ENCODE results near the gene FADS1.

FADS1 gene

GRCh38 chr11:61782841-61783240 is 34.0 kb downstream of the FADS1 start:
- no peak for TF ChIP-seq CTCF (IDR thresholded peaks at IDR 0.05; ENCODE audit: low read depth, low read length)
- no peaks in the 10 kb centered on the region for H3K9me3 ChIP-seq
- H3K4me3 ChIP-seq (ENCODE audit: low read depth, low read length) = no peak overlapping the region
- no peak for DNase-seq
- H3K4me1 ChIP-seq = no peaks in the 10 kb centered on the region
- no peaks in the 10 kb centered on the region for H3K27me3 ChIP-seq
- peaks cover 2% of the 10 kb centered on the region; the same call in 1 of the 2 replicates for H3K36me3 ChIP-seq

- H3K4me1 ChIP-seq = no peaks in the 10 kb centered on the region
- no peaks in the 10 kb centered on the region for H3K36me3 ChIP-seq
- H3K9me3 ChIP-seq = no peaks in the 10 kb centered on the region
- no peak for DNase-seq
- no peaks in the 10 kb centered on the region for H3K27me3 ChIP-seq
- no peak for TF ChIP-seq CTCF (IDR thresholded peaks at IDR 0.05; ENCODE audit: low read depth, low read length)
- H3K4me3 ChIP-seq (ENCODE audit: low read depth, low read length) = no peak overlapping the region
These were observed 34.5 kb downstream of the FADS1 start for GRCh38 chr11:61782299-61782698.

GRCh38 chr11:61781585-61781984 is 35.2 kb downstream of the FADS1 start:
- Histone ChIP-seq H3K36me3 (no peaks in the 10 kb centered on the region), H3K4me3 (ENCODE audit: low read depth, low read length) (no peak overlapping the region), H3K27me3 (no peaks in the 10 kb centered on the region), H3K9me3 (no peaks in the 10 kb centered on the region), H3K4me1 (no peaks in the 10 kb centered on the region; the same call in 1 of the 2 replicates)
- no peak for TF ChIP-seq CTCF (IDR thresholded peaks at IDR 0.05; ENCODE audit: low read depth, low read length)
- DNase-seq = no peak

- no peak for DNase-seq
These were observed 36.1 kb downstream of the FADS1 start for GRCh38 chr11:61780581-61781162.

GRCh38 chr11:61779666-61780525 is 36.9 kb downstream of the FADS1 start:
- Histone ChIP-seq H3K9me3 (no peaks in the 10 kb centered on the region), H3K36me3 (no peaks in the 10 kb centered on the region), H3K4me1 (peaks cover 2% of the 10 kb centered on the region; the same call in 1 of the 2 replicates), H3K4me3 (ENCODE audit: low read depth, low read length) (no peak overlapping the region), H3K27me3 (no peaks in the 10 kb centered on the region)
- TF ChIP-seq CTCF (IDR thresholded peaks at IDR 0.05; ENCODE audit: low read depth, low read length) = no peak
- DNase-seq = no peak

More at GRCh38 chr11:61780581-61781162, 36.1 kb downstream of the FADS1 start:
- TF ChIP-seq CTCF (IDR thresholded peaks at IDR 0.05; ENCODE audit: low read depth, low read length) = no peak
- H3K4me3 ChIP-seq (ENCODE audit: low read depth, low read length) = no peak overlapping the region
- no peaks in the 10 kb centered on the region for H3K27me3 ChIP-seq
- H3K4me1 ChIP-seq = peaks cover 2% of the 10 kb centered on the region; the same call in 1 of the 2 replicates
- H3K36me3 ChIP-seq = no peaks in the 10 kb centered on the region
- H3K9me3 ChIP-seq = no peaks in the 10 kb centered on the region
